HEK293 (cell line): ENCODE measurements around the gene LST1.

ENCODE experiments used
- CTCF ChIP-seq: fragments of 450-650 bp; formaldehyde crosslinking; IDR thresholded peaks from 2 replicates; pipeline ENCODE4 v1.5.1; 2016; ENCODE audit warnings: missing biosample characterization, missing genetic modification characterization
- HOXC10 ChIP-seq: sonication (generic); formaldehyde crosslinking; IDR thresholded peaks from 2 replicates; pipeline ENCODE4 v1.8.1; 2023; ENCODE audit warnings: mild to moderate bottlenecking, missing genetic modification reagents
- KLF1 ChIP-seq: fragments of 450-650 bp; formaldehyde crosslinking; IDR thresholded peaks from 2 replicates; pipeline ENCODE4 v1.5.1; 2016; ENCODE audit warnings: missing biosample characterization, missing genetic modification characterization
- YY1 ChIP-seq: fragments of 450-650 bp; formaldehyde crosslinking; IDR thresholded peaks from 2 replicates; pipeline ENCODE4 v1.5.1; 2018; ENCODE audit warnings: missing biosample characterization, missing genetic modification characterization
- ZNF112 ChIP-seq: fragments of 450-650 bp; formaldehyde crosslinking; IDR thresholded peaks from 2 replicates; pipeline ENCODE4 v1.5.0; 2017; ENCODE audit warnings: missing biosample characterization, missing genetic modification characterization
- ZNF148 ChIP-seq: fragments of 450-650 bp; formaldehyde crosslinking; IDR thresholded peaks from 2 replicates; pipeline ENCODE4 v1.5.0; 2017; ENCODE audit warnings: missing biosample characterization, missing genetic modification characterization, borderline replicate concordance
- ZNF24 ChIP-seq: fragments of 450-650 bp; formaldehyde crosslinking; IDR thresholded peaks from 2 replicates; pipeline ENCODE4 v1.5.1; 2016; ENCODE audit warnings: missing biosample characterization, missing genetic modification characterization
- ZNF629 ChIP-seq: fragments of 450-650 bp; formaldehyde crosslinking; IDR thresholded peaks from 2 replicates; pipeline ENCODE4 v1.5.1; 2017; ENCODE audit warnings: missing biosample characterization, missing genetic modification characterization
- ZNF76 ChIP-seq: fragments of 450-650 bp; formaldehyde crosslinking; IDR thresholded peaks from 2 replicates; pipeline ENCODE4; 2016; ENCODE audit warnings: low read depth, missing biosample characterization, missing genetic modification characterization, borderline replicate concordance
- ZSCAN5A ChIP-seq: fragments of 450-650 bp; formaldehyde crosslinking; IDR thresholded peaks from 2 replicates; pipeline ENCODE4 v1.5.1; 2016; ENCODE audit warnings: missing biosample characterization, missing genetic modification characterization

GRCh38 chr6:31630177-31630934 is 44.3 kb downstream of the LST1 start:
- TF ChIP-seq CTCF (tag by site-specific recombination): no peak
- TF ChIP-seq ZNF629 (tag by site-specific recombination): no peak
- TF ChIP-seq ZNF76 (tag by site-specific recombination): no peak
- no peak for TF ChIP-seq ZNF148 (tag by site-specific recombination)
- TF ChIP-seq ZNF112 (tag by site-specific recombination): no peak
- TF ChIP-seq KLF1 (tag by site-specific recombination): peak; percentile 85
- TF ChIP-seq HOXC10 (CRISPR knock-in tag): no peak
- TF ChIP-seq YY1 (tag by site-specific recombination): no peak
- TF ChIP-seq ZSCAN5A (tag by site-specific recombination): no peak
- TF ChIP-seq ZNF24 (tag by site-specific recombination): no peak
